Neural progenitor cell (in vitro differentiated cells): ENCODE data around the gene USP36.

ENCODE experiments used
- CTCF ChIP-seq: fragments of 200-600 bp; sonication (generic); IDR thresholded peaks from 2 replicates; pipeline ENCODE4 v1.5.1; 2017; ENCODE audit warnings: antibody characterized with exemption, mild to moderate bottlenecking
- EZH2phosphoT487 ChIP-seq: fragments of 200-600 bp; sonication (generic); IDR thresholded peaks from 2 replicates; pipeline ENCODE4 v1.6.1; 2017; ENCODE audit warnings: antibody characterized with exemption

- TF ChIP-seq CTCF = peak; percentile 31
- TF ChIP-seq EZH2phosphoT487 = no peak
Observed at GRCh38 chr17:78852709-78853121, 12.1 kb upstream of the USP36 start.
